Spleen (tissue), 7 donors: Measurements from ENCODE around the gene SLC9A3.

Source experiments
- CTCF ChIP-seq, 11 experiments: fragments of 200-600 bp in 7 of 11; fragments of 450-650 bp in 4 of 11; sonication (generic) in 4 of 11; IDR thresholded peaks in 8 of 11; conservative IDR thresholded peaks in 3 of 11; 1 replicate in 7 of 11; 2 replicates in 4 of 11; pipeline versions ENCODE4 v1.4.0 to v1.8.0; 2016 to 2021; ENCODE audit warnings: antibody characterized with exemption in 11 of 11, inconsistent platforms in 4 of 11, mild to moderate bottlenecking in 1 of 11
- POLR2A ChIP-seq, 3 donors: fragments of 450-650 bp; IDR thresholded peaks; one replicate each; pipeline ENCODE4 v1.5.1; 2017; ENCODE audit warnings: antibody characterized with exemption in 3 of 3, mild to moderate bottlenecking in 1 of 3
- POLR2AphosphoS5 ChIP-seq, 3 donors: sonication (generic); formaldehyde crosslinking; IDR thresholded peaks; one replicate each; pipeline ENCODE4 v1.5.1; 2017; ENCODE audit warnings: antibody characterized with exemption in 3 of 3
- donor health status: DM: no; HTN: no; CAD: no; lungs with moderate emphysema.
- donor health status: DM: no; HTN: no; CAD: no.
- donor health status: DM: no; HTN: no; CAD: no.

GRCh38 chr5:568809-569208, 44.6 kb upstream of the SLC9A3 start:
- no peak for TF ChIP-seq CTCF (IDR thresholded peaks at IDR 0.05 in 8 of 11, conservative IDR thresholded peaks at IDR 0.05 in 3 of 11)
- TF ChIP-seq POLR2A (IDR thresholded peaks at IDR 0.05): no peak
- no peak for TF ChIP-seq POLR2AphosphoS5 (IDR thresholded peaks at IDR 0.05)
